ENCODE data around the gene NRXN2.

NRXN2 gene

GRCh38 chr11:64684357-64684756 is 38.6 kb downstream of the NRXN2 start:
- Histone ChIP-seq H3K9me3 (ENCODE audit: control insufficient read depth, insufficient read depth, low read length) (no peaks in the 10 kb centered on the region), H3K27me3 (ENCODE audit: control insufficient read depth, low read length) (peaks cover 11% of the 10 kb centered on the region), H3K9me2 (replicated peaks; ENCODE audit: control insufficient read depth, low read length) (no peaks in the 10 kb centered on the region), H3K4me1 (ENCODE audit: control insufficient read depth, low read length) (peaks cover 7% of the 10 kb centered on the region), H3K36me3 (ENCODE audit: control insufficient read depth, low read length) (no peaks in the 10 kb centered on the region), H3K79me2 (ENCODE audit: control insufficient read depth, low read length) (no peaks in the 10 kb centered on the region), H4K20me1 (ENCODE audit: control insufficient read depth, insufficient read depth, low read depth, low read length) (no peaks in the 10 kb centered on the region), H3K4me3 (ENCODE audit: low read length) (no peak overlapping the region), H3K4me2 (ENCODE audit: low read length) (no peak overlapping the region), H3K27ac (ENCODE audit: low read depth, low read length) (no peak overlapping the region), H3F3A (ENCODE audit: control insufficient read depth, insufficient read depth) (no peaks in the 10 kb centered on the region)
- TF ChIP-seq CTCF (IDR thresholded peaks at IDR 0.05; ENCODE audit: low read depth, low read length, poor library complexity, severe bottlenecking), result no peak
- TF ChIP-seq EZH2phosphoT487 (IDR thresholded peaks at IDR 0.05; ENCODE audit: borderline replicate concordance, low read length), result no peak

- H3K9me2 ChIP-seq (replicated peaks; ENCODE audit: control insufficient read depth, low read length), result no peaks in the 10 kb centered on the region
- no peaks in the 10 kb centered on the region for H3K36me3 ChIP-seq (ENCODE audit: control insufficient read depth, low read length)
- H3K9me3 ChIP-seq (ENCODE audit: control insufficient read depth, insufficient read depth, low read length), result no peaks in the 10 kb centered on the region
- no peaks in the 10 kb centered on the region for H3K4me1 ChIP-seq (ENCODE audit: control insufficient read depth, low read length)
- no peak overlapping the region for H3K4me2 ChIP-seq (ENCODE audit: low read length)
- H3K79me2 ChIP-seq (ENCODE audit: control insufficient read depth, low read length), result no peaks in the 10 kb centered on the region
- H3K27me3 ChIP-seq (ENCODE audit: control insufficient read depth, low read length), result peaks cover 38% of the 10 kb centered on the region
- no peaks in the 10 kb centered on the region for H3F3A ChIP-seq (ENCODE audit: control insufficient read depth, insufficient read depth)
- no peak for TF ChIP-seq CTCF (IDR thresholded peaks at IDR 0.05; ENCODE audit: low read depth, low read length, poor library complexity, severe bottlenecking)
- no peaks in the 10 kb centered on the region for H4K20me1 ChIP-seq (ENCODE audit: control insufficient read depth, insufficient read depth, low read depth, low read length)
- no peak overlapping the region for H3K4me3 ChIP-seq (ENCODE audit: low read length)
- H3K27ac ChIP-seq (ENCODE audit: low read depth, low read length), result no peak overlapping the region
These were observed 41.8 kb downstream of the NRXN2 start for GRCh38 chr11:64681171-64681570.

DNA sequence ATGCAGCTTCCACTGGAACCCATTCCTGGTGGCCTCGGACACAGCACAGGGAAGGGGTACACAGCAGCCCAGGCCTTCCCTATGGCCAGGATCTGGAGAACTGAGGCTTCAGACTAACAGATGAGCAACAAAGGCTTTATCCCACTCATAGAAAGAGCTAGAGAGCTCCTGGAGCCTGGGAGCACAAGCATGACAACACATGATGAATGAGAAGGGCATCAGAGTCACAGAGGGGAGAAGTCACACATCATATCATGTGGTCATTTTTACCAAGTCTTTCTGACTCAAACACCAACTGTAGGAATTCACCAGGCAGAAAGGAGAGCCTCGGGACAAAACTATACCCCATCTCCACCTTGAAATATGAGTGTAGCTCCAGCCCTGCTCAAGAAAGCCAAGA is 43.2 kb downstream of the NRXN2 start:
- Histone ChIP-seq H3K4me2 (ENCODE audit: low read length) (no peak overlapping the region), H4K20me1 (ENCODE audit: control insufficient read depth, insufficient read depth, low read depth, low read length) (no peaks in the 10 kb centered on the region), H3K4me3 (ENCODE audit: low read length) (no peak overlapping the region), H3K36me3 (ENCODE audit: control insufficient read depth, low read length) (no peaks in the 10 kb centered on the region), H3K4me1 (ENCODE audit: control insufficient read depth, low read length) (no peaks in the 10 kb centered on the region), H3K27me3 (ENCODE audit: control insufficient read depth, low read length) (peaks cover 52% of the 10 kb centered on the region), H3K9me2 (replicated peaks; ENCODE audit: control insufficient read depth, low read length) (no peaks in the 10 kb centered on the region), H3F3A (ENCODE audit: control insufficient read depth, insufficient read depth) (no peaks in the 10 kb centered on the region), H3K9me3 (ENCODE audit: control insufficient read depth, insufficient read depth, low read length) (no peaks in the 10 kb centered on the region), H3K27ac (ENCODE audit: low read depth, low read length) (no peak overlapping the region), H3K79me2 (ENCODE audit: control insufficient read depth, low read length) (no peaks in the 10 kb centered on the region)
- TF ChIP-seq EZH2phosphoT487 (IDR thresholded peaks at IDR 0.05; ENCODE audit: borderline replicate concordance, low read length) (no peak), CTCF (IDR thresholded peaks at IDR 0.05; ENCODE audit: low read depth, low read length, poor library complexity, severe bottlenecking) (no peak)
